Jurkat, Clone E6-1 (cell line): ENCODE data around the gene CLPTM1L.
"Not testable (repeated sequence)": the region's sequence is repeated elsewhere in the genome, so short reads cannot be mapped to it uniquely, and the experiment has no call there.

Experiments used
- DNase-seq: peaks from one replicate; pipeline ENCODE4 v3.0.0-alpha.2; 2011; ENCODE audit warnings: low read depth, low spot score
- H3K4me3 ChIP-seq: 2 replicates; pipeline ENCODE4 v1.5.1; 2011; ENCODE audit warnings: mild to moderate bottlenecking, low read length, control low read depth, moderate library complexity

Gene CLPTM1L

DNA sequence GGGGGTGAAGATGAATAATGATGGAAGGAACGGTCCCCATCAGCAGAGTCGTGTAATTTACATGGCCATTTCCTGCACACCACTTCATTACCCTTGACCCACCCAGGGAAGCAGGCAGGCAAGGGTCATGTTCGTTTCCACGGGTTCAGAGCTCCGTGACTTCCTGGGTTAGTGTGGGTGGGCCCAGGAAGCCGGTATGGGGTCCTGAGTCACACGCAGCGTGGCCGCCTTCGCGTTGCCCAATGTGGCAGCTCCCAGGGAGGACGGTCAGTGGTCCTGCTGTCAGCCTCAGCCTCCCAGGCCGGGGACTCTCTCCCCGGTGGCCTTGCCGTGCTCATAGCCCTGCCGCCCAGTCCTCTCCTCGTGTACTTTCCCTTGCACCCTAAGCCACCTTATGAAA is 44.9 kb downstream of the CLPTM1L start:
- DNase-seq: no peak
- no peak overlapping the region for H3K4me3 ChIP-seq

- DNase-seq: no peak
- H3K4me3 ChIP-seq: no peak overlapping the region
These were observed 45.4 kb downstream of the CLPTM1L start for GRCh38 chr5:1299511-1299850.

DNA sequence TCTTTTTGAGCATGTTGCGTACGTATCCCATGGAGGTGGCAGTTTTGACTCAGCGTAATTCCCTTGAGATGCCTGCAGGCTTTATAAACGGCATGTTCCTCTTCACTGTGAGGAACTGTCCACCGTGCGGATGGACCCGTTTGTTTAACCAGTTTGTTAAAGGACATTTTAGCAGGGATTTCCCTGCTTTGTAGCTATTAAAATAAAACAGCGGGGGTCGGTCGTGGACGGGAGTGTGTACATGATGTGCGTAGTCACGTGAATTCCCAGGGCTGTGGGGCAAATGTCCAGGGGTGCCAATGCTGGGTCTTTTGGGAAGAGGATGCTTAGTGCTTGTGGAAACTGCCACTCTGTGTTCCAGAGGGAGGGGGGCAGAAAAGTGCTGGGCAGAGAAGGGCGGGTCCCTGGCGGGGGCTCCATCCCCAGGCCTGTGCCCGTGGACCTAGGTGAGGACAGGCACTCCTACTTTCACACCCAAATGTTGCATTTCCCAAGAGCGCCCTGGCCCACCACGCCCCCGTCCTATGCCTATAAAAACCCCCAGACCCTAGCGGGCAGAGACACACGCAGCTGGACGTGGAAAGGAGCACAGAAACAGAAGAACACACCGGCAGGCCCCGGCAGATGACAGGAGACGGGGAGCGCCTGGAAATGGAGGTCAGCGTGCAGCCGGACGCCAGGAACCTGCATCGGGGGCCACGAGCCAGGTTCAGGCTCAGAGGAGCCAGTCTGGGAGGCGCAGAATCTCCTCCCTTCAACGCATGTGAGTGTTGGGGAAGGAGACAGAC is 46.0 kb downstream of the CLPTM1L start:
- no peak overlapping the region for H3K4me3 ChIP-seq
- DNase-seq: no peak

- no peak for DNase-seq
These were observed 46.8 kb downstream of the CLPTM1L start for GRCh38 chr5:1298067-1298551.

GRCh38 chr5:1297243-1297642 is 47.7 kb downstream of the CLPTM1L start:
- no peak for DNase-seq
- no peak overlapping the region for H3K4me3 ChIP-seq

More at GRCh38 chr5:1298067-1298551, 46.8 kb downstream of the CLPTM1L start:
- no peak overlapping the region for H3K4me3 ChIP-seq

DNA sequence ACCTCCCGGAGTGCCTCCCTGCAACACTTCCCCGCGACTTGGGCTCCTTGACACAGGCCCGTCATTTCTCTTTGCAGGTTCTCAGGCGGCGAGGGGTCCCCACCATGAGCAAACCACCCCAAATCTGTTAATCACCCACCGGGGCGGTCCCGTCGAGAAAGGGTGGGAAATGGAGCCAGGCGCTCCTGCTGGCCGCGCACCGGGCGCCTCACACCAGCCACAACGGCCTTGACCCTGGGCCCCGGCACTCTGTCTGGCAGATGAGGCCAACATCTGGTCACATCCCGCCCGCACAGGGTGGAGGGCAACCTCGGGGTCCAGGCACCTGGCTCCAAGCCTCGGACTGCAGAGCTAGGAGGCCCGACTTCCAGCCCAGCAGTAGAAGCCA is 49.3 kb downstream of the CLPTM1L start:
- no peak overlapping the region for H3K4me3 ChIP-seq
- DNase-seq: no peak

- no peak for DNase-seq
- peak within 1 kb of the TSS; percentile 45 for H3K4me3 ChIP-seq
These were observed 49.9 kb downstream of the CLPTM1L start, which contains the start of gene TERT for GRCh38 chr5:1294835-1295649. TERT (minus strand) TSS chr5:1295068; CDS start chr5:1294989, 79 bp downstream.

GRCh38 chr5:1294206-1294834 is 50.6 kb downstream of the CLPTM1L start:
- peak overlapping the region; percentile 45 for H3K4me3 ChIP-seq
- DNase-seq: no peak

GRCh38 chr5:1293416-1294205 is 51.3 kb downstream of the CLPTM1L start:
- no peak overlapping the region; the same call in 1 of the 2 replicates for H3K4me3 ChIP-seq
- DNase-seq: no peak

- no peak overlapping the region for H3K4me3 ChIP-seq
- DNase-seq: no peak
These were observed 52.0 kb downstream of the CLPTM1L start for GRCh38 chr5:1292846-1293415.

DNA sequence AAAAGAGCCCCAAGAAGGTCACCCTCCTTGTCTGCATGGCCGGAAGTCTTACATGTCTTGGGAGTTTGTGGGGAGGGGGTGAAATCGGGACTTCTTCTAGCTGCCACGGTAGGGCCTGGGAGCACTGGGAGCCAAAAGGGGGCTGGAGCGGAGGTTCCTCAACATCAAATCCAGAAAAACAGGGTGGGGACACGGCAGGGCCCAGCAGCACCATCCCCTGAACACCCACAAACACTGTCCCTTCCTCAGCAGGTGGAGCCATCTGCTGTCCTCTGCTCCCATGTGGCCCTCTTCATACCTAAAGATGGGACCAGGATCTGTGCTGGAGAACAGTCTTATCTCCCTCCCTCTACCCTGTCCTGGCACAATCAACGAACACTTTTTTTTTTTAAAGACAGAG is 52.8 kb downstream of the CLPTM1L start:
- no peak for DNase-seq
- no peak overlapping the region for H3K4me3 ChIP-seq

GRCh38 chr5:1291611-1292080 is 53.3 kb downstream of the CLPTM1L start:
- no peak overlapping the region for H3K4me3 ChIP-seq
- DNase-seq: no peak

DNA sequence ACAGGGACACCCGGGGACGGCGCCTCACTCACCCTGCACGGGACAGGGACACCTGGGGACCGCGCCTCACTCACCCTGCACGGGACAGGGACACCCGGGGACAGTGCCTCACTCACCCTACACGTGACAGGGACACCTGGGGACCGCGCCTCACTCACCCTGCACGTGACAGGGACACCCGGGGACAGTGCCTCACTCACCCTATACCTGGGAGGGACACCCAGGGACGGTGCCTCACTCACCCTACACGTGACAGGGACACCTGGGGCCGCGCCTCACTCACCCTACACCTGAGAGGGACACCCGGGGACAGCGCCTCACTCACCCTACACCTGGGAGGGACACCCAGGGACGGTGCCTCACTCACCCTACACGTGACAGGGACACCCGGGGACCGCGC is 53.9 kb downstream of the CLPTM1L start:
- DNase-seq, H3K4me3 ChIP-seq: not testable (repeated sequence)

DNA sequence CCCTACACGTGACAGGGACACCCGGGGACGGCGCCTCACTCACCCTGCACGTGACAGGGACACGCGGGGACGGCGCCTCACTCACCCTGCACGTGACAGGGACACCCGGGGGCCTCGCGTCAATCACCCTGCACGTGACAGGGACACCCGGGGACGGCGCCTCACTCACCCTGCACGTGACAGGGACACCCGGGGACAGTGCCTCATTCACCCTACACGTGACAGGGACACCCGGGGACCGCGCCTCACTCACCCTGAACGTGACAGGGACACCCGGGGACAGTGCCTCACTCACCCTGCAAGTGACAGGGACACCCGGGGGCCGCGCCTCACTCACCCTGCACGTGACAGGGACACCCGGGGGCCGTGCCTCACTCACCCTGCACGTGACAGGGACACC is 55.3 kb downstream of the CLPTM1L start:
- H3K4me3 ChIP-seq, DNase-seq: not testable (repeated sequence)

- no peak for DNase-seq
- no peak overlapping the region for H3K4me3 ChIP-seq
These were observed 56.2 kb downstream of the CLPTM1L start for GRCh38 chr5:1288439-1289335.

DNA sequence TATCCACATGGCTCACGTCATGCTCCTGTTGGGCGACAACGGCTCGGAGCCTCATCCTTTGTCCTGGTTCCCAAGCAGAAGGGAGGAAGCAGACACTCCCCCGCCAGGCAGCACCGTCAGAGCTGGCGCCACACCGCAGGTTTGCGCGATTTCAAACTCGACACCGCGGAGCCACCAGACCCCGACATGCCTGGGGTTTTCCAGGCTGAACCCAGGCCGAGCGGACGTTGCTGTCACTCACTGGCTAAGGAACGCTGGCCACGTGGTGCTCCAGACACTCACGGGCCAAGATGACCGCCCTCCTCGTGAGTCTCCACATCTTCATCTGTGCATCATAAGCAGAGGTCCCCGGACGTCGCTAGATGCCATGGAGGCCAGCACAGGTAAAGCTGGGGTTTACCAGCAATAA is 59.0 kb downstream of the CLPTM1L start:
- DNase-seq: no peak
- no peak overlapping the region for H3K4me3 ChIP-seq

DNA sequence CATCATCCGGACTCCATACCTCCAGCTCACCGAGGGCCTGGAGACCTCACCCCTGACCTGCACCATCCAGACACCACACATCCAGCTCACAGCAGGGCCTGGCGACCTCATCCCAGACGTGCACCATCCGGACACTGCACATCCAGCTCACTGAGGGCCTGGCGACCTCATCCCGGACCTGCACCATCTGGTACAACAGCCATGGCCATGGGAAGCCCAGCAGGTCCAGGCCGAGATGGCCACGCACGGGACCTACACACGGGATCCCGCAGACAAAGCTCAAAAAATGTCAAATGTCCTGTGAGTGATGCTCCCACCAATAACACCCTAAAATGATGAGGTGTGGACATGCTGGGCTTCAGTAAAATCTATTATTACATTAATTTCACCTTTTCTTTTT is 59.8 kb downstream of the CLPTM1L start:
- H3K4me3 ChIP-seq: no peak overlapping the region
- DNase-seq: no peak
